ENCODE data around the gene HOXD3. TPM values are rescaled to one million over a fixed set of nuclear protein-coding genes. Genes with fewer than 3 reads are reported as not detected.
A peak's percentile ranks its signal among the peaks of the same experiment; 100 is the strongest.

Gene HOXD3
- total RNA-seq, 1 donor from 2014 or later: not detected

DNA sequence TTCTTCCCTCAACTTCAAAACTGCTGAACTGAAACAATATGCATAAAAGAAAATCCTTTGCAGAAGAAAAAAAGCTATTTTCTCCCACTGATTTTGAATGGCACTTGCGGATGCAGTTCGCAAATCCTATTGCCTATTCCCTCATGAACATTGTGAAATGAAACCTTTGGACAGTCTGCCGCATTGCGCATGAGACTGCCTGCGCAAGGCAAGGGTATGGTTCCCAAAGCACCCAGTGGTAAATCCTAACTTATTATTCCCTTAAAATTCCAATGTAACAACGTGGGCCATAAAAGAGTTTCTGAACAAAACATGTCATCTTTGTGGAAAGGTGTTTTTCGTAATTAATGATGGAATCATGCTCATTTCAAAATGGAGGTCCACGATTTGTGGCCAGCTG, 19.2 kb upstream of the HOXD3 start:
- Histone ChIP-seq H3K4me1 (ENCODE audit: insufficient read depth, low read length) (peaks cover 8% of the 10 kb centered on the region), H3K9ac (ENCODE audit: low read length) (no peak overlapping the region), H3K9me3 (ENCODE audit: insufficient read depth, low read depth, low read length) (peaks cover 6% of the 10 kb centered on the region), H3K27me3 (ENCODE audit: insufficient read depth, low read length) (peaks cover 85% of the 10 kb centered on the region), H3K36me3 (ENCODE audit: insufficient read depth, low read length) (no peaks in the 10 kb centered on the region), H4K20me1 (ENCODE audit: insufficient read depth, low read length) (no peaks in the 10 kb centered on the region), H3K27ac (ENCODE audit: low read depth, low read length) (no peak overlapping the region), H3K4me2 (ENCODE audit: low read length) (no peak overlapping the region), H3K4me3 (ENCODE audit: insufficient read depth, low read depth, low read length) (no peak overlapping the region), H3K79me2 (ENCODE audit: insufficient read depth, low read length) (no peaks in the 10 kb centered on the region), H2AFZ (ENCODE audit: low read depth, low read length) (no peak overlapping the region)
- FAIRE-seq: no peak
- peaks cover 35% of the 10 kb centered on the region for H3K9me3 Mint-ChIP-seq (ENCODE audit: unreplicated experiment)
- no peak overlapping the region for H3K27ac Mint-ChIP-seq (ENCODE audit: unreplicated experiment)
- H3K4me3 Mint-ChIP-seq (ENCODE audit: unreplicated experiment): no peak overlapping the region
- peaks cover 2% of the 10 kb centered on the region for H3K36me3 Mint-ChIP-seq (ENCODE audit: low read depth, unreplicated experiment)
- TF ChIP-seq, protein P1, sequence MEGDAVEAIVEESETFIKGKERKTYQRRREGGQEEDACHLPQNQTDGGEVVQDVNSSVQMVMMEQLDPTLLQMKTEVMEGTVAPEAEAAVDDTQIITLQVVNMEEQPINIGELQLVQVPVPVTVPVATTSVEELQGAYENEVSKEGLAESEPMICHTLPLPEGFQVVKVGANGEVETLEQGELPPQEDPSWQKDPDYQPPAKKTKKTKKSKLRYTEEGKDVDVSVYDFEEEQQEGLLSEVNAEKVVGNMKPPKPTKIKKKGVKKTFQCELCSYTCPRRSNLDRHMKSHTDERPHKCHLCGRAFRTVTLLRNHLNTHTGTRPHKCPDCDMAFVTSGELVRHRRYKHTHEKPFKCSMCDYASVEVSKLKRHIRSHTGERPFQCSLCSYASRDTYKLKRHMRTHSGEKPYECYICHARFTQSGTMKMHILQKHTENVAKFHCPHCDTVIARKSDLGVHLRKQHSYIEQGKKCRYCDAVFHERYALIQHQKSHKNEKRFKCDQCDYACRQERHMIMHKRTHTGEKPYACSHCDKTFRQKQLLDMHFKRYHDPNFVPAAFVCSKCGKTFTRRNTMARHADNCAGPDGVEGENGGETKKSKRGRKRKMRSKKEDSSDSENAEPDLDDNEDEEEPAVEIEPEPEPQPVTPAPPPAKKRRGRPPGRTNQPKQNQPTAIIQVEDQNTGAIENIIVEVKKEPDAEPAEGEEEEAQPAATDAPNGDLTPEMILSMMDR (IDR thresholded peaks at IDR 0.05; ENCODE audit: insufficient read depth, low read depth, low read length): no peak
- no peak for TF ChIP-seq EZH2 (IDR thresholded peaks at IDR 0.05; ENCODE audit: insufficient read depth, low read length)
- no peak for DNase-seq (ENCODE audit: low read depth)
- no peaks in the 10 kb centered on the region for H3K4me1 Mint-ChIP-seq (ENCODE audit: low read depth, unreplicated experiment)
- H3K27me3 Mint-ChIP-seq (ENCODE audit: low read depth, unreplicated experiment): peaks cover 92% of the 10 kb centered on the region

DNA sequence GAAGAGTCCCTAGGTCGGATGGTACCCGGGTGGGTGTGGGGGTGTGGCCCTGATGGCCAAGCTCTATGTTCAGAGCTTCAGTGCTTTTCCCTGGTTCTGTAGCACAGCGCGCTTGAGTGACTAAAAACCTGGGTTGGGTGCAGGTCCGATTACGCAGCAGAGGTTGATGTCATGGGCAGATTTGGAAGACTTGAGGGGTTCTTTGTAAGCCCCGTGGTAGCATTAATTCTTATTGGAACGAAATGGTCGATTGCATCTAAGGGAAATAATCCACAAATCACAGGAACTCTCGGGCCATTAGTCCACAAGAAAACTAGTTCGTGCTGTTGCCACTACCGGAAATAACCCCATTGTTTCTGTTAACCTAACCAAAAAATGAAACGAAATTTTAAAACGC, 18.6 kb upstream of the HOXD3 start:
- no peak overlapping the region for H3K4me2 ChIP-seq (ENCODE audit: low read length)
- peaks cover 8% of the 10 kb centered on the region for H3K4me1 ChIP-seq (ENCODE audit: insufficient read depth, low read length)
- FAIRE-seq (no peak), DNase-seq (ENCODE audit: low read depth) (no peak)
- Mint-ChIP-seq H3K9me3 (ENCODE audit: unreplicated experiment) (peaks cover 37% of the 10 kb centered on the region), H3K27ac (ENCODE audit: unreplicated experiment) (no peak overlapping the region), H3K36me3 (ENCODE audit: low read depth, unreplicated experiment) (peaks cover 2% of the 10 kb centered on the region), H3K4me3 (ENCODE audit: unreplicated experiment) (no peak overlapping the region), H3K27me3 (ENCODE audit: low read depth, unreplicated experiment) (peaks cover 92% of the 10 kb centered on the region), H3K4me1 (ENCODE audit: low read depth, unreplicated experiment) (no peaks in the 10 kb centered on the region)
- no peaks in the 10 kb centered on the region for H3K79me2 ChIP-seq (ENCODE audit: insufficient read depth, low read length)
- H2AFZ ChIP-seq (ENCODE audit: low read depth, low read length): no peak overlapping the region
- H3K4me3 ChIP-seq (ENCODE audit: insufficient read depth, low read depth, low read length): no peak overlapping the region
- no peaks in the 10 kb centered on the region for H4K20me1 ChIP-seq (ENCODE audit: insufficient read depth, low read length)
- peaks cover 85% of the 10 kb centered on the region for H3K27me3 ChIP-seq (ENCODE audit: insufficient read depth, low read length)
- H3K27ac ChIP-seq (ENCODE audit: low read depth, low read length): no peak overlapping the region
- H3K36me3 ChIP-seq (ENCODE audit: insufficient read depth, low read length): no peaks in the 10 kb centered on the region
- peaks cover 6% of the 10 kb centered on the region for H3K9me3 ChIP-seq (ENCODE audit: insufficient read depth, low read depth, low read length)
- TF ChIP-seq, protein P1 (IDR thresholded peaks at IDR 0.05; ENCODE audit: insufficient read depth, low read depth, low read length): no peak
- no peak for TF ChIP-seq EZH2 (IDR thresholded peaks at IDR 0.05; ENCODE audit: insufficient read depth, low read length)
- H3K9ac ChIP-seq (ENCODE audit: low read length): no peak overlapping the region

GRCh38 chr2:176138923-176139660, 18.0 kb upstream of the HOXD3 start:
- H3K4me1 ChIP-seq (ENCODE audit: insufficient read depth, low read length): peaks cover 8% of the 10 kb centered on the region
- FAIRE-seq (no peak), DNase-seq (ENCODE audit: low read depth) (no peak)
- peaks cover 92% of the 10 kb centered on the region for H3K27me3 Mint-ChIP-seq (ENCODE audit: low read depth, unreplicated experiment)
- no peak overlapping the region for H3K27ac Mint-ChIP-seq (ENCODE audit: unreplicated experiment)
- no peaks in the 10 kb centered on the region for H3K36me3 ChIP-seq (ENCODE audit: insufficient read depth, low read length)
- peaks cover 42% of the 10 kb centered on the region for H3K9me3 Mint-ChIP-seq (ENCODE audit: unreplicated experiment)
- no peak overlapping the region for H3K27ac ChIP-seq (ENCODE audit: low read depth, low read length)
- no peak overlapping the region for H3K4me3 Mint-ChIP-seq (ENCODE audit: unreplicated experiment)
- no peaks in the 10 kb centered on the region for H4K20me1 ChIP-seq (ENCODE audit: insufficient read depth, low read length)
- peak overlapping the region; percentile 19 for H3K4me2 ChIP-seq (ENCODE audit: low read length)
- peaks cover 2% of the 10 kb centered on the region for H3K36me3 Mint-ChIP-seq (ENCODE audit: low read depth, unreplicated experiment)
- H3K4me1 Mint-ChIP-seq (ENCODE audit: low read depth, unreplicated experiment): no peaks in the 10 kb centered on the region
- H2AFZ ChIP-seq (ENCODE audit: low read depth, low read length): no peak overlapping the region
- H3K79me2 ChIP-seq (ENCODE audit: insufficient read depth, low read length): no peaks in the 10 kb centered on the region
- H3K27me3 ChIP-seq (ENCODE audit: insufficient read depth, low read length): peaks cover 85% of the 10 kb centered on the region
- TF ChIP-seq, protein P1 (IDR thresholded peaks at IDR 0.05; ENCODE audit: insufficient read depth, low read depth, low read length): no peak
- TF ChIP-seq EZH2 (IDR thresholded peaks at IDR 0.05; ENCODE audit: insufficient read depth, low read length): peak; percentile 45
- H3K9me3 ChIP-seq (ENCODE audit: insufficient read depth, low read depth, low read length): peaks cover 6% of the 10 kb centered on the region
- no peak overlapping the region for H3K4me3 ChIP-seq (ENCODE audit: insufficient read depth, low read depth, low read length)
- H3K9ac ChIP-seq (ENCODE audit: low read length): no peak overlapping the region

All from astrocyte (in vitro differentiated cells and primary cell).